Tibial nerve (tissue), 4 donors: Measurements from ENCODE around the gene ESYT2.

Source experiments
- CTCF ChIP-seq, 5 experiments: fragments of 200-600 bp in 3 of 5; fragments of 450-650 bp in 2 of 5; sonication (generic) in 3 of 5; IDR thresholded peaks; one replicate each; pipeline ENCODE4 v1.5.1; 2016 to 2019; ENCODE audit warnings: antibody characterized with exemption in 5 of 5, mild to moderate bottlenecking in 3 of 5, moderate library complexity in 2 of 5
- EP300 ChIP-seq, 2 donors: sonication (generic); formaldehyde crosslinking; IDR thresholded peaks; one replicate each; pipeline ENCODE4 v1.6.1; 2017; ENCODE audit warnings: antibody characterized with exemption in 2 of 2, mild to moderate bottlenecking in 1 of 2
- POLR2A ChIP-seq, 2 donors: fragments of 450-650 bp; IDR thresholded peaks; one replicate each; pipeline ENCODE4 v1.6.1; 2017; ENCODE audit warnings: antibody characterized with exemption in 2 of 2, mild to moderate bottlenecking in 2 of 2, moderate library complexity in 2 of 2

- TF ChIP-seq CTCF (IDR thresholded peaks at IDR 0.05) (no peak), POLR2A (IDR thresholded peaks at IDR 0.05) (no peak), EP300 (IDR thresholded peaks at IDR 0.05) (no peak)
Measured at GRCh38 chr7:158747408-158747807, 81.9 kb downstream of the ESYT2 start.
